ENCODE results near the gene CA12. TPM values are rescaled to one million over a fixed set of nuclear protein-coding genes. Genes with fewer than 3 reads are reported as not detected.

Gene CA12
- total and polyA plus RNA-seq, 9 of the 15 experiments (the other 6 are each of a cell fraction or from before 2014, with no cell fraction given), result 0.01 to 0.78 (median 0.15) TPM; not detected in 1

DNA sequence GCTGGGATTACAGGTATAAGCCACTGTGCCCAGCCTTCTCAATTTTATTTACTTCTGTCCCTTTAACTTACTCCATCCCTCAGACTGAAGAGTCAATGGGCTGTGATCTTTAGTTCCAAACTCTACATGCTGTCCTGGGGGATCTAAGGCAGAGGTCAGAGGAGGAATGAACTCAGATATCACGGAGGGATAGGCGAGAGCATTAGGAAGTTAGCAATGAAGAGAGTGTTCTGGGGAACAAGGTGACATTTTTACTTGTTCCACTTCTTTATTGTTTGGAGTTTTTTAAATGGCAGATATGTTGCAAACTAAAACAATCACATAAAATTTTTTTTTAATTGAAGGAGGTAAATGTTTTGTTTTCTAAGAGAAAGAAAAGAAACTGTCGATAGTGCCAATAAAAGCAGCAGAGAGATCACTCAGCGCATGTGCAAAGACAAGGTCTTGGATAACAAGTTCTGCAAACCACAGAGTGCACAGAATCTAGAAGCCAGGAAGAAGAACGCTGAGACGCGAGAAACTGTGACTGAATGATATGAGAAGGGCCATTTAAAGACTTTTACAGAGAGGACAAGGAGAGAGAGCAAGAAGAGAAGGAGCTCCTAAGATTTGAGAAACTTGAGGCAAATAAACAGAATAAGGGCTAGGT is 10.8 kb upstream of the CA12 start (continued):
- TF ChIP-seq FOSL1 (tag; conservative IDR thresholded peaks at IDR 0.05) (0 out of 2 replicates have a peak, but pooled peaks have one; percentile 16), TCF3 (CRISPR knock-in tag; IDR thresholded peaks at IDR 0.05) (peak; percentile 16; the same call in 1 of the 2 replicates), ZNF644 (tag; IDR thresholded peaks at IDR 0.05; ENCODE audit: low read depth) (peak; percentile 38; the same call in 1 of the 2 replicates), NR2C1 (IDR thresholded peaks at IDR 0.05) (no peak), NR2C1 (tag; IDR thresholded peaks at IDR 0.05) (peak; percentile 58), ZNF197 (CRISPR knock-in tag; IDR thresholded peaks at IDR 0.05; ENCODE audit: low read depth) (peak; percentile 55; the same call in 1 of the 2 replicates), SMARCA4 (IDR thresholded peaks at IDR 0.05) (0 out of 2 replicates have a peak, but pooled peaks have one; percentile 15)

GRCh38 chr15:63391669-63392360 is 10.2 kb upstream of the CA12 start:
- DNase-seq (ENCODE audit: extremely low read depth in 1 of 4, low spot score in 3 of 4), result peak in 3 of 4 experiments; percentile 28 to 52 (median 35)
- Histone ChIP-seq H3K27me3 (ENCODE audit: control insufficient read depth in 2 of 2, insufficient read depth in 2 of 2, low read length in 2 of 2) (no peaks in the 10 kb centered on the region), H4K20me1 (replicated peaks; ENCODE audit: control insufficient read depth, insufficient read depth, low read length) (no peaks in the 10 kb centered on the region), H3K79me2 (ENCODE audit: control insufficient read depth, insufficient read depth, low read length) (no peaks in the 10 kb centered on the region), H3K9me1 (ENCODE audit: control insufficient read depth, insufficient read depth, low read length) (no peaks in the 10 kb centered on the region), H3K9me3 (replicated peaks; ENCODE audit: control insufficient read depth, insufficient read depth, low read depth, low read length) (no peaks in the 10 kb centered on the region), H2AFZ (ENCODE audit: low read depth, low read length) (peak overlapping the region; percentile 91), H3K4me1 (replicated peaks in 1 of 2; ENCODE audit: control insufficient read depth in 2 of 2, insufficient read depth in 2 of 2, low read length in 2 of 2) (peaks cover 17 to 63% of the 10 kb centered on the region in 2 experiments), H3K36me3 (ENCODE audit: control insufficient read depth, insufficient read depth, low read length) (no peaks in the 10 kb centered on the region), H3K9ac (ENCODE audit: insufficient read depth in 1 of 2, low read depth in 2 of 2, low read length in 2 of 2) (peak overlapping the region; percentile 2 to 50; a peak in 3 of 4 replicates), H3K4me2 (ENCODE audit: insufficient read depth, low read length) (peak overlapping the region; percentile 79), H3K4me3 (0 out of 2 replicates have a peak overlapping the region, but pooled peaks have one; percentile 7), H3K27ac (ENCODE audit: extremely low read depth, low read depth, low read length) (peak overlapping the region; percentile 75)
- no TSS peak for BruUV-seq (replicated peaks)
- CTCF ChIA-PET (ENCODE audit: low intra/inter-chr PET ratio), result interaction anchor here (0.6 kb wide), 1 partner anchor 142 kb away, joined by 4 read pairs; no protein-coding TSS in a partner anchor
- intact Hi-C loops (cut with micrococcal nuclease) (loop anchor here (5.0 kb wide), 1 partner anchor 50 kb away; no protein-coding TSS in a partner anchor), in situ Hi-C loops (cut with MboI) (no loop called here)
- peak; percentile 54 for ATAC-seq
- POLR2A ChIA-PET, result interaction anchor here (0.7 to 1.2 kb wide), 3 partner anchors 10 to 144 kb away, joined by 3 read pairs; partner anchors contain the start of gene CA12
- peak; percentile 37 for FAIRE-seq
- WGBS (ENCODE audit: insufficient coverage, low coverage, missing lambda C conversion rate), result 7% methylated on average over 6 of the region's 6 CpGs
- no peak for TF ChIP-seq IRF2 (CRISPR knock-in tag; IDR thresholded peaks at IDR 0.05)
- no peak for TF ChIP-seq SETDB1 (IDR thresholded peaks at IDR 0.05; ENCODE audit: low read length)
- TF ChIP-seq NCOA1 (IDR thresholded peaks at IDR 0.05; ENCODE audit: low read depth), result 0 out of 2 replicates have a peak, but pooled peaks have one; percentile 19
- TF ChIP-seq TGIF2 (CRISPR knock-in tag; IDR thresholded peaks at IDR 0.05), result no peak
- TF ChIP-seq SRSF3 (IDR thresholded peaks at IDR 0.05; ENCODE audit: insufficient read depth, low read length), result no peak
- no peak for TF ChIP-seq ZSCAN29 (IDR thresholded peaks at IDR 0.05)
- TF ChIP-seq ELF2 (CRISPR knock-in tag; IDR thresholded peaks at IDR 0.05), result 0 out of 2 replicates have a peak, but pooled peaks have one; percentile 41
- TF ChIP-seq ATF7 (IDR thresholded peaks at IDR 0.05), result peak; percentile 20; the same call in 1 of the 2 replicates
- TF ChIP-seq OTX1 (CRISPR knock-in tag; IDR thresholded peaks at IDR 0.05), result 0 out of 2 replicates have a peak, but pooled peaks have one; percentile 3
- 0 out of 2 replicates have a peak, but pooled peaks have one; percentile 4 for TF ChIP-seq BHLHE40 (IDR thresholded peaks at IDR 0.05; ENCODE audit: low read length)
- TF ChIP-seq FOXJ3 (CRISPR knock-in tag; IDR thresholded peaks at IDR 0.05), result no peak
- TF ChIP-seq KLF6 (CRISPR knock-in tag; IDR thresholded peaks at IDR 0.05; ENCODE audit: borderline replicate concordance), result no peak
- TF ChIP-seq SLC30A9 (CRISPR knock-in tag; IDR thresholded peaks at IDR 0.05), result no peak
- no peak for TF ChIP-seq HDAC1 (IDR thresholded peaks at IDR 0.05)
- TF ChIP-seq ZNF384 (IDR thresholded peaks at IDR 0.05; ENCODE audit: low read depth, low read length), result peak; percentile 54; the same call in 1 of the 2 replicates
- TF ChIP-seq ZNF124 (CRISPR knock-in tag; IDR thresholded peaks at IDR 0.05), result no peak
- TF ChIP-seq ARHGAP35 (IDR thresholded peaks at IDR 0.05; ENCODE audit: partially characterized antibody), result no peak
